HG02943 (cell line): ENCODE data around the gene UMPS.

Experiments used
- ATAC-seq: cut with Tn5 transposase; IDR thresholded peaks from one replicate; pipeline ENCODE4 v1.9.1; 2021; ENCODE audit warnings: mild to moderate bottlenecking, low read depth, moderate library complexity; ENCODE audit not compliant: unreplicated experiment

UMPS gene

DNA sequence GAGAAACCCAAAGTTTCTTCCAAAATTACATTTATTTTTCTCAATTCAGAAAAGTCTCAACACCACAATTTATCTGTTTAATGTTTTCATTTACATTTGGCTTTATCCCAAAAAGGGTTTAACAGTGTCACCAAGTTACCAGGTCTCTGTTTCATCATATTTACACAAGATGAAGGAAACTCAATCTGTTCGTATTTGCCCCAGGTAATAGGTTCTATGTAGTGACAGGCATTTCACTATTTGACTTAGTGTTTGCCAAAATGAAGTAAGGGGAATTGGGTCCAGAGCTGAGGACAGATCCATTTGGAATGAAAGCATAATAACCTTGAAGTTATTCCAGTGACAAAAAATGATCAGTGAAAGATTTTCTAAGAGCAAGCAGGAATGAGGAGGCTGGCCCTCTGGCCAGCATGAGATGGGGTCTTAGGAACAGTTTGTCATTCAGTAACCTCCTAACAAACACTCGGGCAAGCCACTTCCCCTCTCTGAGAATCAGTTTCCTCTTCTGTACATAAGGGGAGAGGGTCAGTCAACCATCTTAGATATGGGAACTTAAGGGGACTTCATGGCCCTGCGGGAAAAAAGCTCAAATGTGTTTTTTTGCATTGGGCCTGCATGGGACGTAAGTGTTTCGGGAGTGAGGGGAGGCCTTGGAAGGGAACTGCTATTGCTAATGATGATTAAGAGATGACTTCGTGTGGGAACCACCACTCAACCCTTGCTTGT, 31.8 kb downstream of the UMPS start:
- ATAC-seq = no peak

DNA sequence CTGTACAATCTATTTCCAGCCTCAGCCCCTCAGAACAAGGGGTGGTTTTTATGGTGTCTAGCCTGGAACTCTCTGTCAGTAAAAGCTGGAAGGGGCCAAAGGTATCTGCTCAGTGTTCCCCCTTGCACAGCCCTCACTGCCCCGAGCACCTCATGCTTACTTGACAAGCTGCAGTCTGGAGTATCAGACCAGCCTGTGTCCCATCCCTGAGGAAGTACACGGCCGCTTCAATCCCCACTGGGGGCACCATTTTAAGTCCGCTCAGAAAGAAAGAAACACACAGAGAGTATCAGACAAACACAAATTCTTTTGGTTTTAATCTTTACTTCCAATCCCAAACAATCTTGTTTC, 32.4 kb downstream of the UMPS start:
- no peak for ATAC-seq

DNA sequence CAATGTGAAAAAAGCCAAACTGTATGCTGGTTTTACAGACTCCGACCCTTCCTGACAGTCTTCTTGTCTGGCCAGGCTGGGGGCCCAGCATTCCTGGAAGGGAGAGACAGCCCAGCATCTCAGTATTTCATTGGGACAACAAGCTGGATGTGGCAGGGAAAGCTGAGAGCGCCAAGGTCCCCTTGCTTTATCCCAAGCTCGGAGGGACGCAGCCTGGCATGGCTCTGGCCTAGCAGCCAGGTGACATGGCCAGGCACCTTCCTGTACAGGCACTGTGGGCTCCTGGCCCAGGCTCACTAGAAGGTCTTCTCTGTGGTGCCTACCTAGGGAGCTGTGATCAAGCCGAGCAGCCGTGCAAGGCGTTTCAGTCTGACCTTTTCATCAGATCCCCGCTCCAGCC, 33.0 kb downstream of the UMPS start:
- ATAC-seq = no peak

DNA sequence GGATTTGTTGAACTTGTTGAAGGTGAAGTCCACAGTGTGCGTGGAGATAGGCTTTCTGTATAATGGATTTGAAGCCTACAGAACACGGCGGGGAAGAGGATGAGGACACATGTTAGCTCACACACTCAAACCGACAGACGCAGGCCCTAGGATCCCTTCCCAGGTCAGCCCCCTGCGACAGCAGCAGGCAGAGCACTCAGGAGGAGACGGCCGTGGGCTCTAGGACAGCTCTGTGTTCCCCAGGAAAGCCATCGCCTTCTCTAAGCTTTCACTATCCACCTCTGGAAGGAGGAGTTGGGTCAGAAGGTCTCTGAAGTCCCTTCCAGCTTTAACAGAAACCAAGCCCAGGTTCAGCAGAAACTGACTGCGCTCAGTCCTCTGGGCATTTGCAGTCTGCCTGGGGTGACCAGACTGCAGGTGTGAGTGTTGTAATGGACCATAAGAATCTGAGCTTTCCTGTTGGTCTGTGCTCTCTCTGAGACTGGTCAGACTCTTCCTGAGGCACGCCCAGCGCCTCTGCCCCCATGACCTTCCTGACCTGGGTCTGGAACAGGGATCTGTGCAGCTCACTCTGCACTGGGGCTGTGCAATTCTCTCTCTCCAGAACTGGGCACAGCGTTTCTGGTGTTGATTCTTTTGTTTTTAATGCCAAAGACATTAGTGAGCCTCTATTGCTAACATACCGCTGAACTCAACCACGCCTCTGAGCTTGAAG, 33.5 kb downstream of the UMPS start:
- no peak for ATAC-seq

DNA sequence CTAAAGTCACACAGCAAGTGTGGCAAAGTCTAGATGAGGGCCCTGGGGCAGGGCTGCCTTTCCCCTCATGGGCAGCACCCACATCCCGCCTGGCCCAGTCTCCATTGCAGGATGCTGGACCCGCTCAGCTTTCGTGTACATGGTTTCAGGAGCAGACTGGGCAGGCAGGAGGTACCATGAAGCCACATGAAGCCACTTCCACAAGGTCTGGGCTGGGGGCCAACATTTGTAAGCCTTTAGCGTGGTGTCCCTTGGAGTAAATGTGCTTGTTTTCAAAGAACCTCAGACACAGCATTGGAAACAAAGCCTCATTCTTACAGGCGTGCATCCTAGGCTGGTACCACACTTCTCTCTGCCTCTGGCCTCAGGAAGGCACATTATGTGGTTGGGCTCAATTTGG, 34.5 kb downstream of the UMPS start:
- ATAC-seq = no peak

DNA sequence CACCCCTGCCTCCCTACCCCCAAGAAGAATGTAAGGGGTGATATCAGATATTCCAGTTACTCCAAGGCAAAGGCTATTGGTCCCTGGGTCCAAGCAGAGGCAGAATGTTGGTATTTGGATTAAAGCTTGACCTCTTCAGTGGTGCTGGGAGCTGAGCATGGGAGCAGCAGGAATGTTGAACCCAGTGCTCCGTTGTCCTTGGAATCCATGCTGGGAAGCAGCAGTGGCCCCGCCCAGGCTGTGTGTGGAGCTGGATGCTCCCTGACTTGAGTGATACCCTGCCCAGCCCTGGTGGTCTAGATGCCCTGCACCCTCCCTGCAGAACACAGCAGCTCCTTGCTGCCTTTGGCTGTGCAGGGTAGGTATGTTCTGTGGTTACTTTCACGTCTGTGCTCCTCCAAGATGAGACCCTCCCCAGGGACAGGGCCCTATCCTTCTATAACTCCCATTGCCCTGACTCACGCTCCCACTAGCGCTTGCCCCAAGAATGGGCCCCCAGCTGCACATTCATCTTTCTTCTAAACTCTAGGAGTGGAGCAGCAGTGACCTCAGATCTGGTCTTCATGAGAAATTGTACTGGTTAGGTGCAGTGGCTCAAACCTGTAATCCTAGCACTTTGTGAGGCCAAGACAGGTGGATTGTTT, 35.1 kb downstream of the UMPS start:
- ATAC-seq = no peak

DNA sequence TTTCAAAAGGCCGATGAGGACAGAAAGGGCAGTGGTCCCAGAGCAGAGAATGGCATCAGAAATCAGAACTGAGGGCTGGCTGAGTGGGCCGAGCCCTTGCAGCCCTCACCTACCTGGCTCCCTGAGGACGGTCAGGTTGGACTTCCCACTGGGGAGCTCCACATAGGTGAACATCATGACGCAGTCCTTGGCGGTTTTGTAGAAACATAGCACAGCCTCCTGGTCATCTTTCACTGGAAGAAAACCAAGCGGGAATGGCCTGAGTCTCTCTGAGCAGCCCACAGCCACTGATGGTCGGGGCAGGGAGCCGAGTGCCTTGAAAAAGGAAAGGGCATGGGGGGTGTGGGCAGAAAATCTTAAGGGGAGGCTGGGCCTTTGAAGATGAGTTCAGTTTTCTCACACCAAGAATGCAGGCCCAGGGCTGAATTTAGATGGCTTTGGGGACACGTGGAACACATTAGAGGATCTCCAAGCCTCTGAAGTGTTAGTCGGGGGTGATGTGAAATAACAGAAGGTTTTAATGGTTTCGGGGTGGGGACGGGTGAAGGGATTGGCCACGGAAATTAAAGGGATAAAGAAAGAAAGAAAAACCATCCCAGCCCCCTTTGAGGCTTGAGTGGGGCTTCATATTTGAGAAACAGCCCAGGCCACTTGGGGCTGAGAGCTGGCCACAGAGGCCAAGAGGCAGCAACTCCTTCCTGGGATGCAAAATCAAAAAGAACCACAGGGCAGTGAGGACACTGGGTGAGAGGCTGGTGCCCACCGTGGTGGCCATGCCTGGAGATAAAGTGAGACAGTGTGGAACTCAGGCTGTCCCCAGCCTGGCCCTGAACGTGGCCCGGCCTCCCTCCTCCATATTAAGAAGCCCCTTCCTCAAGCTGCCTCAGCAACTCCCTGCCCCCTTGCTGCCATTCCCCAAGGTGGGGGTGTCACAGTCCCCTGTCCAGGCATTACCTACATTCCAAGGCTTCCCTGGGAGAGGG, 36.2 kb downstream of the UMPS start:
- no peak for ATAC-seq

DNA sequence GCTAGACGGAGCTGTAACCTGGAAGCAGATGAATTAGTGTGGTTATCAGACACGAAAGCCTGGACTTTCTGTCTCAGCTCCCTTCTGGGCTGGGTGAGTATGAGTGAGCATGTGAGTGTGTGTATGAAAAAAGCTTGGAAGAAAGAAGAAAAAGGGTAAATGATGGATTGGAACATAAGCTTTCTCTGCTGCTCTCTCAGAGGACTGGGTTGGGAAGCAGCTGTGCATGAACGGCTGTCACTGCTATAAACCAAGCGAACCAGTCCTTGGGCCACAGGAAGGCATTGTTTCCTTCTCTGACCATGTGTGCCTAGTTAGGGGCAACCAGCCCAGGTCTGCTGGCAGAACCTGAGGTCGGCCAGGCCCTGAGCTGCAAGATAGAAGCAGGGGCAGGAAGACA, 37.0 kb downstream of the UMPS start:
- no peak for ATAC-seq

DNA sequence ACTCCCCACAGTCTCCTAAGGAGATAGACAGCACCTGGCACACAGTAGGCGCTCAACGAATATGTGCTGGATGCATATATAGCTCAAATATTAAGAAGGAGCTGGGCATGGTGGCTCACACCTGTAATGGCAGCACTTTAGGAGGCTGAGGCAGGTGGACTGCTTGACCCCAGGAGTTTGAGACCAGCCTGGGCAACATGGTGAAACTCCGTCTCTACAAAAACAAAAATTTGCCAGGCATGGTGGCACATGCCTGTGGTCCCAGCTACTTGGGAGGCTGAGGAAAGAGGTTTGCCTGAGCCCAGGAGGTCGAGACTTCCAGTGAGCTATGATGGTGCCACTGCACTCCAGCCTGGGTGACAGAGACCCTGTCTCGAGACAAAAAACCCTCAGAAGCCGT, 37.4 kb downstream of the UMPS start:
- ATAC-seq = no peak

DNA sequence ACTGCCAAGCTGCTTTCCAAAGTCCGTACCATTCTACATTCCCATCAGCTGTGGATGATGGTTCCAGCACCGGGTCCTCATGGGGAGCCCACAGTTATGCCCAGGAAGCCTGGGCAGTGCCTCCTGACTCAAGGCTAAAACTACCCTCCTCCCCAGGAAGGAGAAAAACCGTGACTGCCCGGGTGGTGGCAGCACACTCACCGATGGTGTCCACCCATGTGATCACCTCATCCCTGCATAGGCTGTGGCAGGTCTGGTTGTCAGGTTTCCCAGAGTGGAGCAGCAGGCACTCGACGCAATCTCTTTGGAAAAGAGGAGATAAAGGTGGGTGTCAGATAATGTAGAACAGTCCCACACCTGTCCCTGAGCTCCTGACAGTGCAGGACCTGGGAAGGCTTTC, 38.6 kb downstream of the UMPS start:
- ATAC-seq = no peak

DNA sequence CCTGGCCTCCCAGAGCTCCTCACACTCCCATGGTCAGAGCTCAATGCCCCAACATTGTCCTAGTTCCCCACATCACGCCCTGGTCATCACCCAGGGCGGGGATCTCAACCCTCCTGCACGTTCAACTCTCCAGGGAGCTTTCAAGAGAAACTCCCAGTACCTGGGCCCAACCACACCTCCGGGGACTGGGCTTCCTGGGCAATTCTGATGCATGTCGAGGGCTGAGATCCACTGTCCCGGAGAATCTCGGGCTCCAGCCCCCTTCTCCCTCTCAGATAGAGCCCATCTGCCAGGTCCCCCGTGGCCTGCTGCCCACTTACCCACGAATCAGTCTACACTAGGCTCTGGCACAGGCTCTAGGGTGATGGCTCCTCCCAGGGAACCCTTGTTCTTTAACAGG, 39.2 kb downstream of the UMPS start:
- no peak for ATAC-seq

DNA sequence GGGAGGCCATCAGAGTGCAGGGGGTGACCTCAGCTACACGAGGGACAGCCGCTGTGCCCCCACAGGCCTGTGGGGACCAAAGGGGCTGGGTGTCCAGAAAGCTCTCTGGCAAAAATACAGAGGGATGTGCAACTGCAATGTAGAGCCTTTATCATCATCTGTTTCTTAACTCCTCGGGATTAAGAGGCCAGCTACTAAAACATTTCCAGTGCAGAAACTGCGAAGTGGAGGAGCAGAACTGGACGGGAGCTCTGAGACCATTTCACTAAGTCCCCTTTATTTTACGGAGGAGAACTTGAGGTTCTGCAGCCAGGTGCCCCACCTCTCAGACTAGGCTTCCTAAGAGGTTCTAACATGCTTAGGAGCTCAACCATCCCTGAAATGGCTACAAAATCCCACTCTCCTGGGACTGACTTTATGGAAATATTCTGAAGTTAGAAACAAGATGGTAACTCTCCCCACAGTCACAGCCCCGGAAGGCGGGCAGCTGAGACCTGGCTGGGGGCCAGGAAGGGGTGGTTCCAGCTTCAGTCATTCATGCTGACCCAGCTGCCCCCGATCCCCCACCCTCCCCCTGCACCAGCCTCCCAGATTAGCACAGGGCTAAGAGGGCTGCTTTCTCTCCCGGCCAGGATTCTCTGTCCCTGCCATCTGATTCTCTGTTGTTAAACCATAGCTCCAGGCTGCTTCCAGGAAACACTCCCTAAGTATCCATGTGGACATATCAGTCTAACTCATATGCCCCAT, 40.3 kb downstream of the UMPS start:
- no peak for ATAC-seq

DNA sequence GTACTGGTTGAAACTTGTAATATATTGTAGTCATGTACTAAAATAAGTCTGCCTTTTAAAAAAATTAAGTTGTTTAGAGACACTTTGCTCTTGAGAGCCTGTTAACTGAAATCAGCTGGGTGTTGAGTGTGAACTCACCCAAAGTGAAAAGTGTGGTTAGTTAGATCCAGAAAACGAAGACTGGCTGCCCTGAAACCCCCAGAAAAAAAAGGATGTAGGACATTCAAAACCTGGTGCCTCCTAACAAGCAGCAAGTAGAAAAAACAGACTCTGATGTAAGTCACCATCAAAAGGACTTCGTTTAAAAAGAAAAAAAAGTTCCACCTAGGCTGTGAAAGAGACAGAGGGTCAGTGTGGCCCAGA, 40.8 kb downstream of the UMPS start:
- no peak for ATAC-seq

DNA sequence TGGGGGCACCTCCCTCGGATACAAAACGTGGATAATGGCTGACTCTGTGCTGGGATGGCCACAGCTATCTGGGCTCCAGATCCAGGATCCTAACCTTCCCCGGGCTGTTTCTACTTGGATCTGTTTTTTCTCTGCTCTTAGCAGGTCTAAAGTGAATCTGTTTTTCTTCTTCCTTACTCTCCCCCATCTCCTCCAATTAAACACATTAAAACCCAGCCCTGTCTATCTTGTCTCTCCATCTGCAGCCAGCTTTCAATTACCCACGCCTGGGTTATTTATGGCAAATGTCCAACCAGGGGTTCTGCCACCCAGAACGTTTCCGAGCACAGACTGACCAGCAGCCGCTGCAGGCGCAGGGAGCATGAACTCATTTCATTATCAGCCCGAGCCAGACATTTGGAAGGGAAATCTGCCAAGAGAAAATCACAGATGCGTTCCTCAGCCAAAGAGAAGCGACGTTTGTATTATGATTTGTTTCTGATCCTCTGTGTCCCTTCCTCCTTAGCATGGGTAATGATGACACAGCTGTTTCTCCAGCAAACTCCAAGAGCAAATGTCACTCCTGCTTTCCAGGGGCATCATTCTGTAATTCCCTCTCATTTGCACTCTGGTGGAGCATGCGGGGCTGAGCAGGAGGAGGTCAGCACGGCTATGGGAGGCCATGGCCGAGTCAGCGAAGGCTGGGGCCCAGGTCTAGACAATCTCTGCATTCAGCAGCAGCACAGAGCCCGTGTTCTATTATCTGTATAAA, 42.0 kb downstream of the UMPS start:
- no peak for ATAC-seq

DNA sequence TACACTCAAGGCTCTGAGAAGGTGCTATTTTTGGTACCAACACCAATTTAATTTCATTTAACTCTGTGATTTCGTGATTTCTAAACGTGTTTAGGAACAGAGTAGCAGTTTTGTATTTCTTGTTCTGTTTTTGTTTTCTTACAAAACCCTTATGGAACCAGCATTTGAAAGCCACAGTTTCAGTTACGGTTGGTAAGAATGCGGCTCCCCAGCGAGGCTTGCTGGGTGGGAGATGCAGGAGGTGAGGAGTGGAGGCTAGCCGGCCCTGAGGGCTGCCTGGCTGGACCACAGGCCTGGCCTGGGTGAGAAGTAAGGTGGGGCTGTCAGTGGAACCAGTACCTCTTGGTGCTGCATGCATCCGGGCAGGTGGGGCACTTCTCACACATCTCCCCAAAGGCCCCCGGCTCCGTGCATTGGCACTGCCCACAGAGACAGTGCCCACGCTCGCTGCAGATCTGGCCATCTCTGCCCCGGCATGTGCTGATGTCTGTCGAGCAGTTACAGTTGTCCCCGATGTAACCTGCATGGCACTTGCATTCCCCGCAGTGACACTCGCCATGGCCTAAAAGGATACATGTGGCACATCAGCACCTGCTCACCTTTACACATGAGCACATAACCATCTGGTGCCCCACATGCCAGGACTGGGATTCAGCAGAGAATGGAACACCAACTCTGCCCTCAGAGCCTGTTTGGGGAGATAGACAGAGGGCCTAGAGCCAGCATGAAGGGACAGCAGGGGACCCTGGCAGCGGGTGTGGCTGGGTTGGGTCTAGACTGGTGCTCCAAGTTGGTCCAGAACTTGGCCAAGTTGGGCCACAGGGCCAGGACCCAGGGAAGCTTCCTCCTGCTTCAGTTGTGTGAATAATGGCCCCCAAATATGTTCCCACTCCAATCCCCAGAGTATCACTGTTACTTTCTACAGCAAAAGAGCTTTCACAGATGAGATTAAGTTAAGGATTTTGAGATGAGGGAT, 43.4 kb downstream of the UMPS start:
- no peak for ATAC-seq

DNA sequence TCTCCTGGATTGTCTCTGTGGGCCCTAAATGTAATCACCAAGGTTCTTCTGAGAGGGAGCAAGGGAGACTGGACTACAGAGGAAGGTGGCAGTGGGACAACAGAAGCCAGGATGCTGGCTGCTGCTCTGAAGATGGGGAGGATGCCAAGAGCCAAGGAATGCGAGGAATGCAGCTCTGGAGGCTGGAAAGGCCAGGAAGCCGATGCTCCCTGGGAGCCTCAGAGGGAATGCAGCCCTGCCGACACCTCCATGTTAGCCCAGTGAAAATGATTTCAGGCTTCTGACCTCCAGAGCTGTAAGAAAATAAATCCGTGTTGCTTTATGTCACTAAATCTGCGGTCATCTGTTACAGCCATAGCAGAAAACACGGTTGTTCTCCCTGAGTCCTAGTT, 44.1 kb downstream of the UMPS start:
- ATAC-seq = no peak

DNA sequence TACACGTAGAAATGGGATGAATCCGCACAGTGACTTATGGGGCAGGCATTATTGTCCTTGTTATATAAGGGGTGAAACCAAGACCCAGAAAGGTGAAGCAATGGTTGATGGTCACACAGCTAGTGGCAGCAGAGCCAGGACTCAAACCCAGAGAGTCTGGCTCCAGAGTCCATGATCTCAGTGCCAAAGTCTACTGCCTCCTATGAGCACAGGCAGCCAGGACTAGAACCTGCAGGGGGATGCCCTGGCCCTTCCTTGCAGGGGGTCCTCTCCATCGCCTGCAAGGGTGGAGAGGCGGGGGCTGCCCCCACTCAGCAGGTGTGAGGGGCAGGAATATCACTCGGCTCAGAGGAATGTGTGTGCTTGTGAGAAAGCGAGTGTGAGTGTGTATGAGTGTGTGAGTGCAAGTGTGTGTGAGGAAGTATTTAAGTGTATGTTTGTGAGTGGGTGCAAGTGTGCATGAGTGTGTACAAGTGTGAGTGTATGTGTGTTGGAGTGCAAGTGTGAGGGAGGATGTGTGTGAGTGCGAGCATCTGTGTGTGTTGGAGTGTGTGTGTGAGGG, 44.7 kb downstream of the UMPS start:
- ATAC-seq = no peak

DNA sequence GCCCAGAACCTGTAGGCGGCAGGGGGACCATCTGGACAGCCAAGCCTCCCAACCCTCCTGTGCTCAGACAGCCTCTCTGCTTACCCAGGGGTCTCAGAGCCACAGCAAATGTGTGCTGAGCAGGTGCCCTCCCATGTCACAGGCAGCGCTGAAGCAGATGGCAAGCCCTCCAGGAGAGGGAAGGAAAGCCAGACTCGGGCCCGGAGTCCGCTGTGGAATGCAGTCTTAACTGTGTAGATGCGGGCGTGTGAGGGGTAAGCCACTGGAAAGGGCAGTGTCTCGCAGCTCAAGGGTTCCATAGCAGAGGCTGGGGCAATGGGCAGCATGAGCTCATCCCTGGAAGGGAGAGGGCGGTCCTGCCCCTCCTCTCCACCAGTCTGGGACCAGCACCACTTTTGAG, 45.6 kb downstream of the UMPS start:
- no peak for ATAC-seq
